GM21360 (cell line): Measurements from ENCODE around the gene IGSF11.

Source experiments
- ATAC-seq: cut with Tn5 transposase; IDR thresholded peaks from one replicate; pipeline ENCODE4 v1.9.1; 2021; ENCODE audit warnings: mild to moderate bottlenecking, moderate library complexity; ENCODE audit not compliant: unreplicated experiment

IGSF11 gene

GRCh38 chr3:118955914-118956556 is 78.6 kb downstream of the IGSF11 start:
- no peak for ATAC-seq

GRCh38 chr3:118951089-118951488 is 83.6 kb downstream of the IGSF11 start:
- ATAC-seq, result no peak

- no peak for ATAC-seq
These were observed 85.4 kb downstream of the IGSF11 start for GRCh38 chr3:118949113-118949760.

- no peak for ATAC-seq
These were observed 86.5 kb downstream of the IGSF11 start for GRCh38 chr3:118948146-118948545.

GRCh38 chr3:118946449-118946848 is 88.2 kb downstream of the IGSF11 start:
- ATAC-seq, result no peak

GRCh38 chr3:118945834-118946233 is 88.8 kb downstream of the IGSF11 start:
- ATAC-seq, result no peak

- no peak for ATAC-seq
These were observed 91.0 kb downstream of the IGSF11 start for GRCh38 chr3:118943597-118943996.

GRCh38 chr3:118942671-118943070 is 92.0 kb downstream of the IGSF11 start:
- ATAC-seq, result no peak

- no peak for ATAC-seq
These were observed 92.5 kb downstream of the IGSF11 start for GRCh38 chr3:118942195-118942594.

GRCh38 chr3:118941236-118941635 is 93.4 kb downstream of the IGSF11 start:
- no peak for ATAC-seq

GRCh38 chr3:118938183-118938961 is 96.3 kb downstream of the IGSF11 start:
- no peak for ATAC-seq

- ATAC-seq, result no peak
These were observed 97.8 kb downstream of the IGSF11 start for GRCh38 chr3:118936811-118937210.

- ATAC-seq, result no peak
These were observed 101.7 kb downstream of the IGSF11 start for GRCh38 chr3:118932822-118933558.

- no peak for ATAC-seq
These were observed 102.7 kb downstream of the IGSF11 start for GRCh38 chr3:118931996-118932395.

GRCh38 chr3:118927449-118927848 is 107.2 kb downstream of the IGSF11 start:
- no peak for ATAC-seq

- ATAC-seq, result no peak
These were observed 122.5 kb downstream of the IGSF11 start for GRCh38 chr3:118912188-118912587.

GRCh38 chr3:118910332-118910731 is 124.3 kb downstream of the IGSF11 start:
- ATAC-seq, result no peak

- no peak for ATAC-seq
These were observed 124.9 kb downstream of the IGSF11 start for GRCh38 chr3:118909763-118910162.

GRCh38 chr3:118907909-118908308 is 126.7 kb downstream of the IGSF11 start:
- ATAC-seq, result no peak

GRCh38 chr3:118900737-118901525 is 133.7 kb downstream of the IGSF11 start:
- no peak for ATAC-seq
